HFF-Myc (cell line): Measurements from ENCODE around the gene TPM1.

ENCODE experiments used
- DNase-seq: peaks from one replicate; pipeline ENCODE4 v3.0.0-alpha.2; 2011; ENCODE audit warnings: low read depth; ENCODE audit errors: extremely low read depth
- H3K4me3 ChIP-seq: replicated peaks from 2 replicates; pipeline ENCODE4 v1.5.1; 2011; ENCODE audit warnings: low read depth, mild to moderate bottlenecking, control low read depth, low read length
- TF ChIP-seq, protein P1 (sequence below): IDR thresholded peaks from 2 replicates; pipeline ENCODE4 v1.5.1; 2012; ENCODE audit warnings: mild to moderate bottlenecking, low read depth, low read length, control low read depth; ENCODE audit errors: missing control alignments

Gene TPM1

GRCh38 chr15:63059573-63060216 is 17.1 kb downstream of the TPM1 start:
- no peak for DNase-seq
- H3K4me3 ChIP-seq, result no peak overlapping the region
- TF ChIP-seq, protein P1, sequence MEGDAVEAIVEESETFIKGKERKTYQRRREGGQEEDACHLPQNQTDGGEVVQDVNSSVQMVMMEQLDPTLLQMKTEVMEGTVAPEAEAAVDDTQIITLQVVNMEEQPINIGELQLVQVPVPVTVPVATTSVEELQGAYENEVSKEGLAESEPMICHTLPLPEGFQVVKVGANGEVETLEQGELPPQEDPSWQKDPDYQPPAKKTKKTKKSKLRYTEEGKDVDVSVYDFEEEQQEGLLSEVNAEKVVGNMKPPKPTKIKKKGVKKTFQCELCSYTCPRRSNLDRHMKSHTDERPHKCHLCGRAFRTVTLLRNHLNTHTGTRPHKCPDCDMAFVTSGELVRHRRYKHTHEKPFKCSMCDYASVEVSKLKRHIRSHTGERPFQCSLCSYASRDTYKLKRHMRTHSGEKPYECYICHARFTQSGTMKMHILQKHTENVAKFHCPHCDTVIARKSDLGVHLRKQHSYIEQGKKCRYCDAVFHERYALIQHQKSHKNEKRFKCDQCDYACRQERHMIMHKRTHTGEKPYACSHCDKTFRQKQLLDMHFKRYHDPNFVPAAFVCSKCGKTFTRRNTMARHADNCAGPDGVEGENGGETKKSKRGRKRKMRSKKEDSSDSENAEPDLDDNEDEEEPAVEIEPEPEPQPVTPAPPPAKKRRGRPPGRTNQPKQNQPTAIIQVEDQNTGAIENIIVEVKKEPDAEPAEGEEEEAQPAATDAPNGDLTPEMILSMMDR, result no peak

DNA sequence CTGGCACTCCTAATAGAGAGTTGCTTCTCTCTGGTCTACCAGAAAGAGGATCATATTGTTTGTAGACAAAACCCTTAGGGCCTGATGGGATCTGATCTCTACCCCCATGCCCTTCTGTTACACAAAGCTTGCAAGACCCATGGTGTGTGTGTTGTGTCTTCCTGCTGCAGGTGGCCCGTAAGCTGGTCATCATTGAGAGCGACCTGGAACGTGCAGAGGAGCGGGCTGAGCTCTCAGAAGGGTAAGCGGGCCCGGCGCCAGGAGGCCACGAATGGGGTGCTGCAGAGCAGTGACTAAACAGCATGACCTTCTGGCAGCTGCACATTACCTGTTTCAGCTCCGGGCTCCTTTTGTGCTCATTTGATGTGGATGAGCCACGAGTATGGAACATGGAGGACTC is 18.2 kb downstream of the TPM1 start:
- no peak overlapping the region for H3K4me3 ChIP-seq
- TF ChIP-seq, protein P1, result no peak
- no peak for DNase-seq

- H3K4me3 ChIP-seq, result no peak overlapping the region
- no peak for DNase-seq
- TF ChIP-seq, protein P1, result no peak
Observed at GRCh38 chr15:63061975-63062374, 19.4 kb downstream of the TPM1 start.

DNA sequence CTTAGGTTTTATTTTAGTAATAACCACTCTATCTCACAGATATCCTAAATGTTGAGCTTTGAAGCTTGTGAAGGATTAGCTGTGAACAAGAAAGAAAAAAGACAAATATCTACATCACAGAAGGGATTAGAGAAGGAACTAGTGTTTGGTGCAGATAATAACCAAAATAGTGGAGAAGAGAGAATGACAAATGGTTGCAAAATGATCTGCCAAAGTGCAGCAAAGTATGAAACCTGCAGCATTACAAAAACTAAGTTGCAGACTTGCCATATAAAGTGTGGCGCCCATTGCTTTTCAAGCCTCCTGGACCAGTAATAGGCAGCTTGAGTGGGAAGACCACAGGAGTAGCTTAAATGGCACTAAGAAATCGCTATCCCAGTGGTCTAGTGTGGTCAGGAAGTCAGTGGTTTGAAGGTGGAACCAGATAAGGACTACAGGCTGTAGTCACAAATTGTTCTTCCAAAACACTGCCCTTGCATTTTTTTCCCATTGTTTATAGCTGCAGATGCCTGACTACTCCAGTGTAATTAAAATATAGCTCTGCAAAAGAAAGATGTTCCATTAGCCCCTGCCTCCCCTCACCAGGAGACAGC is 20.7 kb downstream of the TPM1 start:
- H3K4me3 ChIP-seq, result no peak overlapping the region
- TF ChIP-seq, protein P1, result no peak
- DNase-seq, result no peak

DNA sequence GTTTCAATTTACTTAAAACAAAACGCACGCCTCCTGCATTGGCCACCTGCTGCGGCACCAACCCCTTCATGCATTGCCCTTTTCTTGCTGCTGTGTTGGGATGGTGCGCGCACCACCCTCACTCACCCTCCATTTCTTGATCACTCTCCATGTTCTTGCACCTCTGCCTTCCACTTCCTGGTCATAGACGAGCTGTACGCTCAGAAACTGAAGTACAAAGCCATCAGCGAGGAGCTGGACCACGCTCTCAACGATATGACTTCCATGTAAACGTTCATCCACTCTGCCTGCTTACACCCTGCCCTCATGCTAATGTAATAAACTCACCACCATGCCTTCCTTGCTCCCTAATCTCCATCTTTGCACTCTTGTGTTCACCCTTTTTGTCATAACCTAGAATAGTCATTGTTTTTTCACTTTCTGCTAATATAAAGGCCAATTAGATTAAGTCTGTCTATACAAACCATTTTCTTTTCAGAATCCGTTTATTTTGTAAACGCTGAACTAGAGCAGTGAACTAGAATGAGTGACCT is 21.4 kb downstream of the TPM1 start:
- DNase-seq, result no peak
- no peak overlapping the region for H3K4me3 ChIP-seq
- TF ChIP-seq, protein P1, result no peak

DNA sequence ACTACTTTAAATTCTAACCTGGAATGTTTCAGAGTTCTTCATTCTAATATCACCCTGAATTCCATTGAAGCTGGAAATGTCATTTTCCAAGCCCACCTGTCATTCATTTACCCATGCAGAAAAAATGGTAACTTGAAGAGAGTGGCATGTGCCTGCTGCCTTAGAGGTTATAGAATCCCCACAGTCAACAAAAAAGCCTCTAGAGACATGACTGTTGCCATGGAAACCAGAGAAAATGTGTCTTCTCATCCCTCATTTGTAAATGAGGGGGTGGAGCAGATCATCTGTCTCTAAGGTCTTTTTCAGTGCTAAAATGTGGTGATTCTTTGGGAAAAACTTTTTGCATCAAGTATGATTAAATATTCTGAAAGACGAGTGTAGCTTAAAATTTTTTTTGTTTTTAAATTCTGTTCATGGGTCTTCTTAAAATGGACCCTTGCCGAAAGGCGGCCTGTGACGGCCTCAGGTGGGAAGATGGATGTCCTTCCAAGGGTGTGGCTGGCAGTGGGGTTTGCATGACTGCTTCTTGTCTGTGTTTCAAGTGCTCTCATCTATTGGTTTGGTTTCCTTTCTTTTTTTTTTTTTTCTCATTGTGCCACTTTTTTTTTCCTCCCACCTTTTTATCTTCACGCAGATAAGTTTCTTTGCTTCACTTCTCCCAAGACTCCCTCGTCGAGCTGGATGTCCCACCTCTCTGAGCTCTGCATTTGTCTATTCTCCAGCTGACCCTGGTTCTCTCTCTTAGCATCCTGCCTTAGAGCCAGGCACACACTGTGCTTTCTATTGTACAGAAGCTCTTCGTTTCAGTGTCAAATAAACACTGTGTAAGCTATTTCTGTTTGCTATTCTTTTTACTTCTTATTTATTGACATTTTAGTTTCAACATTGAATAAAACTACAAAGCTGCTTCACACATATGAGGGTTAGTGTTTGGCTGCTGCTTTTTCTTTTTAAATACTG is 23.0 kb downstream of the TPM1 start:
- H3K4me3 ChIP-seq, result no peak overlapping the region
- TF ChIP-seq, protein P1, result no peak
- DNase-seq, result no peak
